DOHH2 (cell line): ENCODE results near the gene TAS2R60.

Experiments used
- H3F3A ChIP-seq: fragments of 200-600 bp; sonication (generic), shearing (Covaris generic); 2 replicates; pipeline ENCODE4 v1.6.0; 2016; ENCODE audit warnings: antibody characterized with exemption, mild to moderate bottlenecking; ENCODE audit not compliant: control insufficient read depth, insufficient read depth
- H3K27ac ChIP-seq: fragments of 200-600 bp; sonication (generic); 2 replicates; pipeline ENCODE4 v1.5.1; 2014; ENCODE audit warnings: low read depth, mild to moderate bottlenecking, low read length, moderate library complexity
- H3K27me3 ChIP-seq: fragments of 200-600 bp; sonication (generic); 2 replicates; pipeline ENCODE4 v1.6.1; 2014; ENCODE audit warnings: mild to moderate bottlenecking, low read length, mixed read lengths; ENCODE audit not compliant: control insufficient read depth
- H3K36me3 ChIP-seq: fragments of 200-600 bp; sonication (generic); 2 replicates; pipeline ENCODE4 v1.6.1; 2014; ENCODE audit warnings: mild to moderate bottlenecking, low read length, moderate library complexity, mixed read lengths; ENCODE audit not compliant: control insufficient read depth
- H3K4me1 ChIP-seq: fragments of 200-600 bp; sonication (generic); 2 replicates; pipeline ENCODE4 v1.6.1; 2014; ENCODE audit warnings: mild to moderate bottlenecking, low read length, mixed read lengths; ENCODE audit not compliant: control insufficient read depth
- H3K4me2 ChIP-seq: fragments of 200-600 bp; sonication (generic); 2 replicates; pipeline ENCODE4 v1.6.0; 2014; ENCODE audit warnings: mild to moderate bottlenecking, low read length, moderate library complexity
- H3K4me3 ChIP-seq: fragments of 200-600 bp; sonication (generic); 2 replicates; pipeline ENCODE4 v1.5.1; 2014; ENCODE audit warnings: mild to moderate bottlenecking, low read length, mixed read lengths
- H3K79me2 ChIP-seq: fragments of 200-600 bp; sonication (generic); 2 replicates; pipeline ENCODE4 v1.6.1; 2014; ENCODE audit warnings: mild to moderate bottlenecking, low read length, mixed read lengths; ENCODE audit not compliant: control insufficient read depth
- H3K9me2 ChIP-seq: fragments of 200-600 bp; sonication (generic); replicated peaks from 2 replicates; pipeline ENCODE4 v1.6.1; 2014; ENCODE audit warnings: mild to moderate bottlenecking, low read length, mixed read lengths; ENCODE audit not compliant: control insufficient read depth
- H3K9me3 ChIP-seq: fragments of 200-600 bp; sonication (generic); 2 replicates; pipeline ENCODE4 v1.6.1; 2014; ENCODE audit warnings: antibody characterized with exemption, low read length, mixed read lengths; ENCODE audit not compliant: control insufficient read depth, insufficient read depth
- H4K20me1 ChIP-seq: fragments of 200-600 bp; sonication (generic); 2 replicates; pipeline ENCODE4 v1.6.0; 2014; ENCODE audit warnings: low read depth, mild to moderate bottlenecking, antibody characterized with exemption, low read length, moderate library complexity; ENCODE audit not compliant: control insufficient read depth, insufficient read depth
- CTCF ChIP-seq: fragments of 200-600 bp; sonication (generic); IDR thresholded peaks from one replicate; pipeline ENCODE4 v1.5.1; 2014; ENCODE audit warnings: antibody characterized with exemption, mild to moderate bottlenecking, low read depth, low read length; ENCODE audit not compliant: poor library complexity, severe bottlenecking
- EZH2phosphoT487 ChIP-seq: fragments of 200-600 bp; sonication (generic); IDR thresholded peaks from 2 replicates; pipeline ENCODE4 v1.6.1; 2017; ENCODE audit warnings: borderline replicate concordance, mild to moderate bottlenecking, antibody characterized with exemption, low read length, moderate library complexity, mixed read lengths

Gene TAS2R60

GRCh38 chr7:143436325-143436946, 6.8 kb upstream of the TAS2R60 start:
- Histone ChIP-seq H3K36me3 (no peaks in the 10 kb centered on the region), H3K27me3 (peaks cover 19% of the 10 kb centered on the region), H3K27ac (no peak overlapping the region), H3K4me3 (no peak overlapping the region), H3K9me2 (no peaks in the 10 kb centered on the region), H3K4me1 (peaks cover 6% of the 10 kb centered on the region; the same call in 1 of the 2 replicates), H4K20me1 (no peaks in the 10 kb centered on the region), H3K9me3 (no peaks in the 10 kb centered on the region), H3K79me2 (no peaks in the 10 kb centered on the region), H3K4me2 (no peak overlapping the region), H3F3A (no peaks in the 10 kb centered on the region)
- no peak for TF ChIP-seq EZH2phosphoT487
- no peak for TF ChIP-seq CTCF

- Histone ChIP-seq H3F3A (no peaks in the 10 kb centered on the region), H3K9me2 (no peaks in the 10 kb centered on the region), H3K79me2 (no peaks in the 10 kb centered on the region), H3K4me1 (peaks cover 6% of the 10 kb centered on the region; the same call in 1 of the 2 replicates), H3K27me3 (peaks cover 20% of the 10 kb centered on the region), H4K20me1 (no peaks in the 10 kb centered on the region), H3K9me3 (no peaks in the 10 kb centered on the region), H3K27ac (no peak overlapping the region), H3K4me2 (no peak overlapping the region), H3K4me3 (no peak overlapping the region), H3K36me3 (no peaks in the 10 kb centered on the region)
- TF ChIP-seq EZH2phosphoT487: no peak
- TF ChIP-seq CTCF: no peak
Measured at GRCh38 chr7:143437578-143437977, 5.7 kb upstream of the TAS2R60 start.

GRCh38 chr7:143439866-143440265, 3.4 kb upstream of the TAS2R60 start:
- no peak for TF ChIP-seq EZH2phosphoT487
- TF ChIP-seq CTCF: no peak

More at GRCh38 chr7:143439866-143440265, 3.4 kb upstream of the TAS2R60 start:
- Histone ChIP-seq H3K4me3 (no peak overlapping the region), H3K4me2 (no peak overlapping the region), H3K27ac (no peak overlapping the region), H3K4me1 (peaks cover 6% of the 10 kb centered on the region; the same call in 1 of the 2 replicates), H3K36me3 (no peaks in the 10 kb centered on the region), H3K9me2 (no peaks in the 10 kb centered on the region), H3K27me3 (peaks cover 20% of the 10 kb centered on the region), H3K79me2 (no peaks in the 10 kb centered on the region), H3F3A (no peaks in the 10 kb centered on the region), H4K20me1 (no peaks in the 10 kb centered on the region), H3K9me3 (no peaks in the 10 kb centered on the region)
